IMR-90 (cell line): Measurements from ENCODE around the gene KAT14.
"Not testable (repeated sequence)": the region's sequence is repeated elsewhere in the genome, so short reads cannot be mapped to it uniquely, and the experiment has no call there.

Experiments used
- BHLHE40 ChIP-seq: fragments of 150-350 bp; IDR thresholded peaks from 2 replicates; pipeline ENCODE4 v1.6.1; 2016; ENCODE audit warnings: mild to moderate bottlenecking, low read depth, low read length
- CEBPB ChIP-seq: IDR thresholded peaks from 2 replicates; pipeline ENCODE4 v1.6.1; 2012; ENCODE audit warnings: low read depth, low read length, improper control_type of control experiment
- FOS ChIP-seq: fragments of 150-350 bp; IDR thresholded peaks from 2 replicates; pipeline ENCODE4 v1.6.1; 2016; ENCODE audit warnings: low read depth, low read length
- MAFK ChIP-seq: IDR thresholded peaks from 2 replicates; pipeline ENCODE4 v1.6.1; 2012; ENCODE audit warnings: low read depth, low read length, improper control_type of control experiment
- RFX5 ChIP-seq: IDR thresholded peaks from 2 replicates; pipeline ENCODE4 v1.8.0; 2012; ENCODE audit warnings: low read depth, mild to moderate bottlenecking, low read length, moderate library complexity
- TF ChIP-seq, protein P1 (sequence below): conservative IDR thresholded peaks from 2 replicates; pipeline ENCODE4 v1.5.1; 2012; ENCODE audit warnings: mild to moderate bottlenecking, low read depth, low read length, improper control_type of control experiment

DNA sequence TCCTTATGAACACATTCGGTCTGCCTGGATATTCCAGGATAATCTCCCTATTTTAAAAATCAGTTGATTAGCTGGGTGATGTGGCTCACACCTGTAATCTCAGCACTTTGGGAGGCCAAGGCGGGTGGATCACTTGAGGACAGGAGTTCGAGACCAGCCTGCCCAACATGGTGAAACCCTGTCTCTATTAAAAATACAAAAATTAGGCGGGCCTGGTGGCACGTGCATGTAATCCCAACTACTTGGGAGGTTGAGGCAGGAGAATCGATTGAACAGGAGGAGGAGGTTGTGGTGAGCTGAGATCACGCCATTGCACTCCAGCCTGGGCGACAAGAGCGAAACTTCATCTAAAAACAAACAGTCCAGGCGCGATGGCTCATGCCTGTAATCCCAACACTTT, 48.8 kb upstream of the KAT14 start:
- TF ChIP-seq RFX5, CEBPB, MAFK, FOS, BHLHE40: not testable (repeated sequence)
- TF ChIP-seq, protein P1, sequence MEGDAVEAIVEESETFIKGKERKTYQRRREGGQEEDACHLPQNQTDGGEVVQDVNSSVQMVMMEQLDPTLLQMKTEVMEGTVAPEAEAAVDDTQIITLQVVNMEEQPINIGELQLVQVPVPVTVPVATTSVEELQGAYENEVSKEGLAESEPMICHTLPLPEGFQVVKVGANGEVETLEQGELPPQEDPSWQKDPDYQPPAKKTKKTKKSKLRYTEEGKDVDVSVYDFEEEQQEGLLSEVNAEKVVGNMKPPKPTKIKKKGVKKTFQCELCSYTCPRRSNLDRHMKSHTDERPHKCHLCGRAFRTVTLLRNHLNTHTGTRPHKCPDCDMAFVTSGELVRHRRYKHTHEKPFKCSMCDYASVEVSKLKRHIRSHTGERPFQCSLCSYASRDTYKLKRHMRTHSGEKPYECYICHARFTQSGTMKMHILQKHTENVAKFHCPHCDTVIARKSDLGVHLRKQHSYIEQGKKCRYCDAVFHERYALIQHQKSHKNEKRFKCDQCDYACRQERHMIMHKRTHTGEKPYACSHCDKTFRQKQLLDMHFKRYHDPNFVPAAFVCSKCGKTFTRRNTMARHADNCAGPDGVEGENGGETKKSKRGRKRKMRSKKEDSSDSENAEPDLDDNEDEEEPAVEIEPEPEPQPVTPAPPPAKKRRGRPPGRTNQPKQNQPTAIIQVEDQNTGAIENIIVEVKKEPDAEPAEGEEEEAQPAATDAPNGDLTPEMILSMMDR = not testable (repeated sequence)
